GM19239 (cell line): ENCODE results near the gene FAM89A.

ENCODE experiments used
- DNase-seq: peaks from one replicate; pipeline ENCODE4 v3.0.0; 2011; ENCODE audit warnings: low spot score; ENCODE audit not compliant: insufficient read length
- FAIRE-seq: peaks from 2 replicates; lab custom pipeline; 2011; peaks lifted over from hg19 to GRCh38; lab: Jason Lieb, UNC

FAM89A gene

GRCh38 chr1:231040019-231040799 lies at the start of gene FAM89A:
Gene FAM89A, minus strand, starts transcription at chr1:231040254. Its CDS starts 43 bp downstream, at chr1:231040211.
- FAIRE-seq (no peak), DNase-seq (peak; percentile 77)

DNA sequence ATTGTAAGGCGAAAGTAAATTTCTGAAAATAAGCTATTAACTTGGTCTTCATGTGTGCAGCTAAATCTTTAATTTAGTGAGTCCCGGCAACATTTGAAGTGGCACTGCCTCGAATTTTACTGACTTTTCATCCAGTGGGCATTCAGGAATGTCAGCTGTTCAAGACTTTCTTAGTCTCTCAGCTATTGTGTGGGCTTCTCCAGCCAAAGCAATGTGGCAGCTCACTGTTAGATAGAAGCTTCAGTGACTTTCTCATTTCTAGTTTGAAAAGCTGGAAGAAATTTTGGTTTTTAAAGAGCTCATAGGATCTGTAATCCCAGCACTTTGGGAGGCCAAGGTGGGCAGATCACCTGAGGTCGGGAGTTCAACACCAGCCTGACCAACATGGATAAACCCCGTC lies 44.3 kb upstream of the FAM89A start:
- no peak for DNase-seq
- no peak for FAIRE-seq

- no peak for FAIRE-seq
- DNase-seq, result no peak
Measured at GRCh38 chr1:231079163-231079562, 39.1 kb upstream of the FAM89A start.

- FAIRE-seq, result no peak
- no peak for DNase-seq
Measured at GRCh38 chr1:231078250-231078649, 38.2 kb upstream of the FAM89A start.

GRCh38 chr1:231076802-231077201 lies 36.7 kb upstream of the FAM89A start:
- no peak for FAIRE-seq
- DNase-seq, result no peak

DNA sequence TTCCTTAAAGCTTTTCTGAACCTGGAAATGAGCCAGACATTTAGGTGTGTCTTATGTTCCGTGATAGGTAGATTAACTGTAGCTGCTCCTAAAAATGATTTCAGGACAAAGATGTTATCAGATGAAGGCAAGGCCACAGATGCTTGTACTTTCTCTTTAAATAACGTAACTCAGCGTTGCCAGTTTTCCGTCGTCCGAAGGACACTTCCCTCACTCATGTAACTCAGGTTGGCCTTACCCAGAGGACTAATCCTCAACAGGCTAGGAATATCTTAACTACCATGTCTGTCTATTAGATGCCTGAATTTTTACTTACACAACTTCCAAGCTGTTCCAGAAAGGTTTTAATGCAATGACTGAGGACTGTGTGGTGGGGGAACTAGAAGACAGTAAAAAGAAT lies 35.4 kb upstream of the FAM89A start:
- DNase-seq (no peak), FAIRE-seq (no peak)

GRCh38 chr1:231075020-231075419 lies 35.0 kb upstream of the FAM89A start:
- DNase-seq (no peak), FAIRE-seq (no peak)

DNA sequence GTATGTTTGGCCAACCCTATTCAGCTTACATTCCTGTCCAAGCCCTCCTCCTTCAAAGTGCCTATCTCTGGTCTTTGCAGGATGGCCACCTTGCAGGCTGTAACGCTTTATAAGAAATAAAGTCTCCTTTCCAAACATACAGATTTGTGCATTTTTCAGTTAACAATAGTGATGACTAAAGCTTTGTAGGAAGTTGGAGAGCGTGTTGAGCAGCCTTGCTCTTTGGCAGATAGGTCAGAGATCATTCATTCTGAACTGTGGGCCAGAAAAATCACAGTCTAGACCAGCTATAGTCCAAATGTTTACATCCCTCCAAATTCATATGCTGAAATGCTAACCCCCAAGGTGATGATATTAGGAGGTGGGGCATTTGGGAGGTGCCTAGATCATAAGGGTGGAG lies 34.0 kb upstream of the FAM89A start:
- DNase-seq (no peak), FAIRE-seq (no peak)

GRCh38 chr1:231073331-231073730 lies 33.3 kb upstream of the FAM89A start:
- DNase-seq (no peak), FAIRE-seq (no peak)

- no peak for DNase-seq
Measured at GRCh38 chr1:231072502-231073094, 32.5 kb upstream of the FAM89A start.

DNA sequence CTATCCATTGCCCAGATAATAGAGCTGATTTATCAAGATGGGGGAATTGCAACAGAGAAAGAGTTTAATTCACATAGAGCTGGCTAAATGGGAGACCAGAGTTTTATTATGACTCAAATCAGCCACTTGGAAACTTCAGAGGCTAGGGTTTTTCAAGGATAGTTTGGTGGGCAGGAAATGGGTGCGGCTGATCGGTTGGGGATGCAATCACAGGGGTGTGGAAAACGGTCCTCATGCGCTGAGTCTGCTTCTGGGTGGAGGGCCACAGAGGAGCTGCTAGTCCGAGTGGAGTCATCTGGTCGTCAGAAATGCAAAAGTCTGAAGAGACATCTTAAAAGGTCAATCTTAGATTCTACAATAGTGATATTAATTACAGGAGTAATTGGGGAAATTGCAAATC lies 32.0 kb upstream of the FAM89A start:
- FAIRE-seq, result no peak
- no peak for DNase-seq

More at GRCh38 chr1:231072502-231073094, 32.5 kb upstream of the FAM89A start:
- FAIRE-seq, result no peak

DNA sequence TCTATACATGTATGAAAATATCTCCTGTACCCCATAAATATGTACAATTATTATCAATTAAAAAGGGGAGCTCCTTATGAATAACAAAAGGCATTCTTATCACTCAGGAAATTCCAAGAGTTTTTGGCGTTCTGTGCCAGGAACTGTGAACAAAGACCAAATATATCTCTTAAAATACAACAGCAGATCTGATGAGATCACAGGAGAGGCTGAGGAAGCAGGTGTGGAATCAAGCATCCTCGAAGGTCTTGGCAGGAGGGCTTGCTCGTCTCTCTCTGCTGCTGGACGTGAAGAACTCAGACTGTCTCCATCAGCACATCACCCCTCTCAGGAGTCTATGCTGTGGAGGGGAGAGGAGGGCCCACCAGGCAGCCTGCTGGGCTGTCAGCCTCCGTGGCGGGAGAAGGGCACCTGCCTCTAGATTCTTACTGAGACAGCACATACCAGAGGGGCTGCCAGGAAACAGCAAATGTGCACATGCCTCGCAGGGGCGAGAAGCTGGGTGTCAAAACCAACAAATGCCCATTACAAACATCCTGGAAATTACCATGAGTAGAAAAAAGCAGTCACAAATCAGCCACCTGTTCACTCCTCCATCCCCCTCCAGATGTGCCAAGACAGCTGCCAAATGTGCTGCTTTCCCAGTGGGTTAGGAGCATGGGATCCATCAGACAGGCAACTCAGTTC lies 30.8 kb upstream of the FAM89A start:
- no peak for FAIRE-seq
- DNase-seq, result no peak

GRCh38 chr1:231069333-231069732 lies 29.3 kb upstream of the FAM89A start:
- no peak for FAIRE-seq
- no peak for DNase-seq

- DNase-seq, result no peak
Measured at GRCh38 chr1:231068762-231069161, 28.7 kb upstream of the FAM89A start.

GRCh38 chr1:231065510-231066241 lies 25.6 kb upstream of the FAM89A start:
- FAIRE-seq, result no peak
- DNase-seq, result no peak

More at GRCh38 chr1:231068762-231069161, 28.7 kb upstream of the FAM89A start:
- FAIRE-seq, result no peak

- no peak for FAIRE-seq
- DNase-seq, result no peak
Measured at GRCh38 chr1:231064418-231064817, 24.4 kb upstream of the FAM89A start.

- DNase-seq (no peak), FAIRE-seq (no peak)
Measured at GRCh38 chr1:231063331-231063730, 23.3 kb upstream of the FAM89A start.

DNA sequence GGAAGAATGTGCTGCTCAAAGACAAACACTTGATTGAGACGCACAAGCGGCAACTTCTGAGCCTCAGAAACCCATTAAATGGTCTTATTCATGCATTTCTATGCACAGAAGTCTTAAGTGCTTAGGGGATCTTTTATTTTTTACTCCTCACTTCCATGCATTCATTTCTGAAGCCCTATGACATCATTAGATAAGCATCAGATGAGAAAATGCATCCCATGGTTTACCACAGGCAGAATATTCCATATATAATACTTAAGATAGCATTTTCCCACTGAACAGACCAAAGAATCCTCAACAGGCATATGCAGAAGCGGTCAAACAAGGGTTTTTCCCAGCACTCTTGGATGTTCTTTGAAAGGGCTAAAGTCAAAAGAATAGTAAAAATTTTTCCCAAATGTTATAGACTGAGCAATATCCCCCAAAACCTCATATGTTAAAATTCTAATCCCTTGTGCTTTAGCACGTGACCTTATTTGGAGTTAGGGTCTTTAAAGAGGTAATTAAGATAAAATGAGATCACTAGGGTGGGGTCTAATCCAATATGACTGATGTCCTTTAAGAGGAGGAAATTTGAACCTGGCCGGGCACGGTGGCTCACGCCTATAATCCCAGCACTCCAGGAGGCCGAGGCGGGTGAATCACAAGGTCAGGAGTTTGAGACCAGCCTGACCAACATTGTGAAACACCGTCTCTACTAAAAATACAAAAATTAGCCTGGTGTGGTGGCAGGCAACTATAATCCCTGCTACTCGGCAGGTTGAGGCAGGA lies 22.6 kb upstream of the FAM89A start:
- DNase-seq, result no peak
- FAIRE-seq, result no peak

DNA sequence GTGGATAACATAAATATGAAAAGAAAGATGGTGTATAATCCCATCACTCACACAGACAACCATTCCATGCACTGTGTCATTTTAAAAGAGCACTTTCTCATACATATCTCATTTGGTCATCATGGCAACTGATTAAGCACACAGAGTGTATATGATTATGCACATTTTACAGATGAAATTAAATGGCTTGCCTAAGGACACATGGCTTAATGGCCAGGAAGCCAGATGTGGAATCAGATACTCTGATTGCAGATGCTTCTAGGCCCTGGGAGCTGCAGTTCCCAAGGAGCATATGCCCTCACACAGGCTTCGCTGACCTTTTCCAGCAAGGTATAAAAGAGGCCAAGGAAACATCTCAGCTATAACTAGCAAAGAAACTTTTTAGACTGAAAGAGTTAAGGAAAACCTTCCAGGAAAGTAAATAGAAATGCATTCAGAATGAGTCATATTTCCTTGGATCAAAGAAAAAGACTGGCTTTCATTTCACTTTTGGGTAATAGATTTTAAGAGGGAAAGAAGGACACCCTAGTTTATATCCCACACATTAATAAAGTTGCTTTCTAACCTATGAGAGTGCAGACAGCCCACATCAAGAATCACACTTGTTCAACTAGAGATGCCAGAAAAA lies 19.6 kb upstream of the FAM89A start:
- no peak for FAIRE-seq
- no peak for DNase-seq
